Measurements from ENCODE around the gene REEP6. TPM values are rescaled to one million over a fixed set of nuclear protein-coding genes. Genes with fewer than 3 reads are reported as not detected.

The REEP6 gene
- total and polyA plus RNA-seq, 2 of the 4 experiments (the other 2 are of a cell fraction): 1.3 to 2.2 TPM

GRCh38 chr19:1468274-1468820 lies 22.6 kb upstream of the REEP6 start:
- no peaks in the 10 kb centered on the region for H3K9me1 ChIP-seq (ENCODE audit: insufficient read depth, low read length)
- no TSS peak for BruUV-seq (replicated peaks)
- H3K14ac ChIP-seq (replicated peaks; ENCODE audit: low read depth, low read length): no peak overlapping the region
- H3K9ac ChIP-seq (ENCODE audit: low read depth, low read length): no peak overlapping the region
- no peaks in the 10 kb centered on the region; the same call in 1 of the 2 replicates for H3K9me3 ChIP-seq (ENCODE audit: control insufficient read depth, insufficient read depth, low read length)
- no peak overlapping the region for H3K4me3 ChIP-seq (ENCODE audit: insufficient read depth, low read depth, low read length)
- no peak overlapping the region for H2BK120ac ChIP-seq (ENCODE audit: low read depth, low read length)
- no peak overlapping the region for H2AK5ac ChIP-seq (ENCODE audit: low read depth, low read length)
- H2AK9ac ChIP-seq (replicated peaks; ENCODE audit: low read depth, low read length, poor library complexity): no peak overlapping the region
- H4K5ac ChIP-seq (ENCODE audit: low read depth, low read length): no peak overlapping the region
- 0 out of 2 replicates have a peak, but pooled peaks have one; percentile 2 for TF ChIP-seq USF2 (IDR thresholded peaks at IDR 0.05; ENCODE audit: low read depth, low read length)
- TF ChIP-seq MAZ (IDR thresholded peaks at IDR 0.05; ENCODE audit: borderline replicate concordance, low read depth, low read length): no peak
- POLR2A ChIA-PET (ENCODE audit: unreplicated experiment): no interaction called here
- no peak overlapping the region; the same call in 1 of the 2 replicates for H3K4me2 ChIP-seq (ENCODE audit: low read depth, low read length)
- peaks cover 76% of the 10 kb centered on the region for H4K20me1 ChIP-seq (ENCODE audit: insufficient read depth, low read length)
- no peak overlapping the region for H2BK20ac ChIP-seq (ENCODE audit: low read depth, low read length)
- peaks cover 69% of the 10 kb centered on the region for H3K27me3 ChIP-seq (ENCODE audit: control insufficient read depth, insufficient read depth, low read length)
- no peak overlapping the region for H4K91ac ChIP-seq (ENCODE audit: insufficient read depth, low read depth, low read length)
- no peak overlapping the region for H2BK15ac ChIP-seq (ENCODE audit: low read depth, low read length)
- H2AFZ ChIP-seq (replicated peaks; ENCODE audit: low read length, poor library complexity): peak overlapping the region; percentile 5
- no peak overlapping the region for H3K23ac ChIP-seq (ENCODE audit: low read depth, low read length)
- intact Hi-C loops (cut with micrococcal nuclease): no loop called here
- H4K8ac ChIP-seq (ENCODE audit: low read depth in 2 of 2, low read length in 2 of 2): no peak overlapping the region
- in situ Hi-C loops (cut with MboI; ENCODE audit: low sequenced_read_pairs): no loop called here
- 8% methylated on average over 27 of the region's 49 CpGs; no CpG with 5 or more reads in 1 of the 2 experiments for WGBS, 2 experiments (ENCODE audit: extremely low coverage in 2 of 2, insufficient read length in 1 of 2)
- peaks cover 21% of the 10 kb centered on the region for H3K4me1 ChIP-seq (ENCODE audit: control insufficient read depth, insufficient read depth, low read length)
- CTCF ChIA-PET: no interaction called here
- H2BK5ac ChIP-seq (ENCODE audit: low read depth, low read length, poor library complexity, severe bottlenecking): no peak overlapping the region
- DNase-seq: no peak
- H3K27ac ChIP-seq (ENCODE audit: insufficient read depth, low read length): no peak overlapping the region
- no peaks in the 10 kb centered on the region for H3K36me3 ChIP-seq (ENCODE audit: control insufficient read depth, insufficient read depth, low read length)
- no peak for ATAC-seq (ENCODE audit: low read depth)
- dilution Hi-C loops (cut with HindIII; ENCODE audit: low sequenced_read_pairs, unreplicated experiment): no loop called here
- H3K56ac ChIP-seq (ENCODE audit: extremely low read depth, insufficient read depth, low read length): no peak overlapping the region
- H3K18ac ChIP-seq (ENCODE audit: low read depth, low read length): no peak overlapping the region
- H3K4ac ChIP-seq (ENCODE audit: low read depth, low read length): no peak overlapping the region
- H3K79me1 ChIP-seq (ENCODE audit: low read depth in 1 of 2, low read length in 2 of 2): peaks cover 0 to 13% of the 10 kb centered on the region in 2 experiments; a peak in 1 of 4 replicates
